ENCODE results near the gene CHRNA4.

CHRNA4 gene

GRCh38 chr20:63331741-63332400 is 29.3 kb downstream of the CHRNA4 start:
- TF ChIP-seq CTCF (IDR thresholded peaks at IDR 0.05; ENCODE audit: insufficient read depth, missing control alignments): no peak
- FAIRE-seq (no peak), DNase-seq (ENCODE audit: insufficient read length, low spot score) (no peak)

- DNase-seq (ENCODE audit: insufficient read length, low spot score): no peak
- no peak for FAIRE-seq
- no peak for TF ChIP-seq CTCF (IDR thresholded peaks at IDR 0.05; ENCODE audit: insufficient read depth, missing control alignments)
Observed at GRCh38 chr20:63330940-63331339, 30.2 kb downstream of the CHRNA4 start.

GRCh38 chr20:63330084-63330760 is 30.9 kb downstream of the CHRNA4 start:
- DNase-seq (ENCODE audit: insufficient read length, low spot score) (no peak), FAIRE-seq (no peak)
- TF ChIP-seq CTCF (IDR thresholded peaks at IDR 0.05; ENCODE audit: insufficient read depth, missing control alignments): no peak

- FAIRE-seq: no peak
- TF ChIP-seq CTCF (IDR thresholded peaks at IDR 0.05; ENCODE audit: insufficient read depth, missing control alignments): no peak
- no peak for DNase-seq (ENCODE audit: insufficient read length, low spot score)
Observed at GRCh38 chr20:63329331-63330083, 31.6 kb downstream of the CHRNA4 start.

GRCh38 chr20:63328718-63329275 is 32.4 kb downstream of the CHRNA4 start:
- DNase-seq (ENCODE audit: insufficient read length, low spot score) (no peak), FAIRE-seq (no peak)
- no peak for TF ChIP-seq CTCF (IDR thresholded peaks at IDR 0.05; ENCODE audit: insufficient read depth, missing control alignments)

GRCh38 chr20:63328026-63328700 is 33.0 kb downstream of the CHRNA4 start:
- TF ChIP-seq CTCF (IDR thresholded peaks at IDR 0.05; ENCODE audit: insufficient read depth, missing control alignments): no peak
- FAIRE-seq: no peak

More at GRCh38 chr20:63328026-63328700, 33.0 kb downstream of the CHRNA4 start:
- no peak for DNase-seq (ENCODE audit: insufficient read length, low spot score)
